Measurements from ENCODE around the gene EXOSC10.

Gene EXOSC10

GRCh38 chr1:11044086-11044848 lies 55.4 kb downstream of the EXOSC10 start:
- TF ChIP-seq ZEB2 (tag by site-specific recombination; IDR thresholded peaks at IDR 0.05) (no peak), ZNF529 (tag by site-specific recombination; IDR thresholded peaks at IDR 0.05; ENCODE audit: insufficient replicate concordance) (no peak), ZNF155 (tag by site-specific recombination; IDR thresholded peaks at IDR 0.05) (no peak), ZNF221 (tag by site-specific recombination; IDR thresholded peaks at IDR 0.05; ENCODE audit: borderline replicate concordance) (no peak), TCF7L2 (IDR thresholded peaks at IDR 0.05; ENCODE audit: borderline replicate concordance, low read depth, low read length) (no peak), KLF16 (tag by site-specific recombination; IDR thresholded peaks at IDR 0.05) (no peak), BCL11A (tag by site-specific recombination; IDR thresholded peaks at IDR 0.05; ENCODE audit: low read depth) (no peak), ZNF157 (tag by site-specific recombination; IDR thresholded peaks at IDR 0.05) (no peak), ZNF530 (tag by site-specific recombination; IDR thresholded peaks at IDR 0.05; ENCODE audit: low read depth) (no peak), OVOL3 (tag by site-specific recombination; IDR thresholded peaks at IDR 0.05) (no peak), ZSCAN18 (tag by site-specific recombination; IDR thresholded peaks at IDR 0.05) (no peak)
- Histone ChIP-seq H3K4me3 (ENCODE audit: low read depth, low read length) (no peak overlapping the region), H3K27ac (ENCODE audit: extremely low read depth, low read depth, low read length) (no peak overlapping the region), H3K4me1 (ENCODE audit: control insufficient read depth, insufficient read depth, low read length) (no peaks in the 10 kb centered on the region), H3K36me3 (ENCODE audit: control insufficient read depth in 2 of 2, insufficient read depth in 1 of 2, low read length in 2 of 2) (no peaks in the 10 kb centered on the region), H3K9me3 (ENCODE audit: control insufficient read depth, insufficient read depth, low read depth, low read length) (no peaks in the 10 kb centered on the region)
- ChIA-PET CTCF (no interaction called here), POLR2A (no interaction called here)

DNA sequence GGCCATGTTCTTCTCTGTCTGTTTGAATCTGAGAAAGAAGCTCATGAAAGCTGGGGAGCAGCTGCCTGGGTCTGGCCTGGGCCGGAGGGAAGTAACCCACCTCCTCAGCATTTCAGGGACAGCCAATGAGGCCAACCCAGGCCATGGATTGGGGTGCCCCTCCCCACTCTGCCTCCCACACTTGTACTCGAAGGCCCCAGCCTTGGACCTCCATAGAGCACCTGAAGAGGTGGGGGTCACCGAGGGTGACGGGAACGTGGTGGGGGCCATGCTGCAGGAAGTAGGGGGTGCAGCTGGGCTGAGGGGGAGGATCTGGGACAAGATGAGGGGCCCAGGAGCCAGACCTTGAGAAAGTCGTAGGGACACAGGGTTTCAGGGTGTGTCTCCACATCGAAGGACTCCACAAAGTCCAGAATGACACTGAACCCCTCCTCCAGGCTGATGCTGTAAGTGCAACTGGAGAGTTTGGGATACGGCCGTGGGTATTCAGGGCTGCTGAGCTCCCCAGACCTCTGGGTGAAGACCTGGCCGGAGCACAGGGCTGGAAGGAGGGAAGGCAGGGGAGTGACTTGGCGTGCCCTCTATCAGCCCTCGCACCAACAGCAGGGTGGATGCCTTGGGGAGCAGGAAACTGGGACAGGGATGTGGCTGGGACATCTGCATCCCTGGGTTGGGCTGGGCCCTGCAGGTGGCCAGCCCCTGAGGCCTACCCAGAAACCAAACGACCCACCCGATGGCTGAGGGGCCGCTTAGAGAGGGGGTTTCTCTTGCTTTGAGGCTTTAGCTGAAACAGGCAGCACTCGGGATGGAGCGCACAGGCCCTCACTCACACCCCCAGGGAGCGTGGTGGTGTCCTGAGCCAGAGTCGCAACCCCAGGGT lies 56.4 kb downstream of the EXOSC10 start:
- no peaks in the 10 kb centered on the region for H3K4me1 ChIP-seq (ENCODE audit: control insufficient read depth, insufficient read depth, low read length)

More for the DNA sequence above, 56.4 kb downstream of the EXOSC10 start:
- H3K9me3 ChIP-seq (ENCODE audit: control insufficient read depth, insufficient read depth, low read depth, low read length): no peaks in the 10 kb centered on the region
- CTCF ChIA-PET: no interaction called here
- H3K4me3 ChIP-seq (ENCODE audit: low read depth, low read length): no peak overlapping the region
- no peaks in the 10 kb centered on the region for H3K36me3 ChIP-seq (ENCODE audit: control insufficient read depth in 2 of 2, insufficient read depth in 1 of 2, low read length in 2 of 2)
- POLR2A ChIA-PET: interaction anchor here (0.5 kb wide), 1 partner anchor 12 kb away, joined by 4 read pairs; no protein-coding TSS in a partner anchor
- TF ChIP-seq ZNF777 (tag by site-specific recombination; IDR thresholded peaks at IDR 0.05; ENCODE audit: borderline replicate concordance) (no peak), ZNF473 (tag by site-specific recombination; IDR thresholded peaks at IDR 0.05) (no peak), ZBTB10 (tag by site-specific recombination; IDR thresholded peaks at IDR 0.05) (no peak), ZNF621 (tag by site-specific recombination; IDR thresholded peaks at IDR 0.05) (no peak), ZNF629 (tag by site-specific recombination; IDR thresholded peaks at IDR 0.05) (no peak), ZNF843 (tag by site-specific recombination; IDR thresholded peaks at IDR 0.05) (no peak)
- no peak overlapping the region for H3K27ac ChIP-seq (ENCODE audit: extremely low read depth, low read depth, low read length)

Data from HEK293 (cell line).